HG03558 (cell line): Measurements from ENCODE around the gene MYLK4.

ENCODE experiments used
- ATAC-seq: cut with Tn5 transposase; IDR thresholded peaks from one replicate; pipeline ENCODE4 v1.9.1; 2021; ENCODE audit warnings: moderate number of reproducible peaks; ENCODE audit not compliant: unreplicated experiment; ENCODE audit errors: extremely low read depth

Gene MYLK4

GRCh38 chr6:2760882-2761842 is 10.4 kb upstream of the MYLK4 start:
- ATAC-seq, result no peak

GRCh38 chr6:2758980-2759379 is 8.3 kb upstream of the MYLK4 start:
- no peak for ATAC-seq

GRCh38 chr6:2756687-2757224 is 6.0 kb upstream of the MYLK4 start:
- ATAC-seq, result no peak

GRCh38 chr6:2756241-2756640 is 5.5 kb upstream of the MYLK4 start:
- ATAC-seq, result no peak

GRCh38 chr6:2755456-2755855 is 4.7 kb upstream of the MYLK4 start:
- ATAC-seq, result no peak

DNA sequence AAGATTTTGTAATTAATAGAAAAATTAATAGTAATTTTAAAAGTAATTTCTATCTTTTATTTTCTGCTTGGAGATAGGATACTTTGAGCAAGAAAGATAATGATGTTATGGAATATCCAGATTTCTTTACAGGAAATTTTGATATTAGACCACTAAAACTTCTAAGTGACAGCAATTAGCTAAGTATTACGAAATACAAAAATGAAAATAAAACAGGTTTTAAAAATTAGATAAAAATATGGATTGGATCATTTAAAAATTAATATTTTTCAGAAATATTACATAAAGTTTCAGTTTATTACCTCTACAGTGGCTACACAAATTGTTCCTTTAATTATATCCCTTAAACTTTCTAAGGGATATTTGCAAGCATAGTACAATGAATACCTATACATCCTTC is 4.2 kb upstream of the MYLK4 start:
- no peak for ATAC-seq

GRCh38 chr6:2754393-2754792 is 3.7 kb upstream of the MYLK4 start:
- no peak for ATAC-seq

DNA sequence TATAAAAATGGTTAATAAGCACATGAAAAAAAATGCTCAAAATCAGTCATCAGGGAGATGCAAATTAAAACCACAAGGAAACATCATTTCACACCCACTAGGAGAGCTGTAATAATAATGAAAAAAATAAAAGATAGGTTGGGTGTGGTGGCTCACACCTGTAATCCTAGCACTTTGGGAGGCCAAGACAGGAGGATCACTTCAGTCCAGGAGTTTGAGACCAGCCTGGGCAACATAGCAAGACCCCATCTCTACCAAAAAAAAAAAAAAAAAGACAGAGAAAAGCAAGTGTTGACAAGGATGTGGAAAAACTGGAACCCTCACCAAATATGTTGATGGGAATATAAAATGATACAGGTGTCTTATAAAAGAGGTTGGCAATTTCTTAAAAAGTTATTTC is 3.0 kb upstream of the MYLK4 start:
- no peak for ATAC-seq

GRCh38 chr6:2753110-2753489 is 2.4 kb upstream of the MYLK4 start:
- ATAC-seq, result no peak

GRCh38 chr6:2752477-2753109 is 1.9 kb upstream of the MYLK4 start:
- ATAC-seq, result no peak

- no peak for ATAC-seq
Measured at GRCh38 chr6:2751871-2752270, 1.1 kb upstream of the MYLK4 start.

- no peak for ATAC-seq
Measured at GRCh38 chr6:2749969-2750600, 637 bp downstream of the MYLK4 start.

GRCh38 chr6:2748183-2748582 is 2.5 kb downstream of the MYLK4 start:
- ATAC-seq, result no peak

DNA sequence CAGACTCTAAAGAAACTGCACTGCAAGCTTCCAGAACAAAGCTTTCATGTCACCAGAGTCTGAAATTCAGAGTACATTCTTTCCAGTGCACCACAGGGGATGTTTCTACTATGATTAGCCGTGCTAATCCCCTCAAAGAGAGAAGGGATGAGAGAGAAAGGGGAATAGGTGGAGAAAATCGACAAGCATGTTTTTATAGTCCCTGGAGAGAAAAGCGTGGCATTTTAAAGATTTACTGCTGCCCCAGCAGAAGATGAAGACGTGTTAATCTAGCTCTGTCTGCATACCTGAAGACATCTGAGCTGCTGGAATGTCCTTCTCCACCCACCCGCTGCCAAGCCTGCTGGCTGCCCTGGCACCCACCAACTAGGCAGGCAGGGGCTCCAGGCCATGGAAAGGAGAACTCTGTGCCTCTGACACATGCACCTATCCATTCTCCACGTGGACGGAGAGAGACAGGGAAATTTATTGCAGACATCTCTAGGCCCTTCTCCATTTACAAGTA is 4.1 kb downstream of the MYLK4 start:
- no peak for ATAC-seq

GRCh38 chr6:2745246-2745645 is 5.5 kb downstream of the MYLK4 start:
- no peak for ATAC-seq

DNA sequence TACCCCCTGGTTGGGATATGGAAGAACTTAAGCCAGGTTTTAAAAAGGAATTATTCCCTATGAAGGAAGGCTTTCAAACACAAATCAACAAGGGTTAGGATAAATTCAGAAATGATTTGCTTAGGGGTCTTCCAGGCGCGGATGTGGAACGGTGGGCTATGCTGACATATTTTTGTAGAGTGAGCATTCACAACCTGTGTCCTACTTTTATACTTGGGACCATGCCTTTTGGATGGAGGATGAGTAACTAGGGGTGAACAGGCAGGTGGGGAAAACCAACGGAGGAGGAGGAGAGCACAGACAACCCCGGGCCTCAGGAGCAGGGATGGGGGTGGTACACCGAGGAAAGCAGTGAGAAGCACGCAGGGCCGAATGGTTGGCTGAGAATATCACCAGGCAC is 5.9 kb downstream of the MYLK4 start:
- no peak for ATAC-seq

GRCh38 chr6:2744209-2744771 is 6.4 kb downstream of the MYLK4 start:
- no peak for ATAC-seq

DNA sequence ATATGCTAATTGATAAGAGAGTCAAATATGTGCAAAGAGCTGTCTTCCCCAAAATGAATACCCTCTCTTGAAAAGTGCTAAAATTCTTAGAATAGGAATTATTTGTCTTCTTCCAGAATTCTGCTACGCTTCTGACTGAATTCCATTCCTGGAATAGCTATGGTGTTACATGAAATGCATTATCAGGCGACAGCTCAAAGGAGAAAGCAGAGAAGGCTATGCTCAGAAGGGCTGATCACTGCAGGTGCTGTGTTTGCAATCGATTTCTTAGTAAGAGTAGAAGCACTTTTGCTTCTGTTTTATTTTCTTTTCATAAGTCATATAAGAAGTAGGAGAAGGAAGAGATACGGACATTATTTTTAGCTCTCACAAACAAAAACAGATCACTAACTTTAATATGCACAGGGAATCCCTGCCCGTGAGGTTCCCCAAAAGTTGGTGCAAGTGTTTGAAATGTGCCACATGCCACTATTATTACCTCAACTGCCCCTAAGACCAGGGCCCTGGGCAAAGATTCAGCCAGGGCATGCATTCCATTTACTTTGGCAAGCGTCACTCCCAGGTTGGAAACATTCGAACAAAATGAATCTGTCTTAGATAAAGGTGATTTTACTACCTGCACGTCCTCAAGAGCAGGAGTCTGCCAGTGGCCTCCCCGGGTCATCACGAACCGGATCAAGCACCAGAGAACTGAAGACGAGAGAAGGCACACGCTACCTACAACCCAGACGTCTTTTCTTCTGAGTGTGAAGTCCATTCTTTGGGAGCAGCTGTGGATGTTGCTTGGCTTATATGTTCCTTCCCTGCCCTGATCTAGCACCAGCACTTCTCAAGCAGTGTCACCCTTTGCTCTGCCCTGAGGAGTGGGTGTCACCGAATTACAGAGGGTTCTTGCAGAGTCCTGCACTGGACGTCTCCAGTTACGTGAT is 7.2 kb downstream of the MYLK4 start:
- no peak for ATAC-seq

DNA sequence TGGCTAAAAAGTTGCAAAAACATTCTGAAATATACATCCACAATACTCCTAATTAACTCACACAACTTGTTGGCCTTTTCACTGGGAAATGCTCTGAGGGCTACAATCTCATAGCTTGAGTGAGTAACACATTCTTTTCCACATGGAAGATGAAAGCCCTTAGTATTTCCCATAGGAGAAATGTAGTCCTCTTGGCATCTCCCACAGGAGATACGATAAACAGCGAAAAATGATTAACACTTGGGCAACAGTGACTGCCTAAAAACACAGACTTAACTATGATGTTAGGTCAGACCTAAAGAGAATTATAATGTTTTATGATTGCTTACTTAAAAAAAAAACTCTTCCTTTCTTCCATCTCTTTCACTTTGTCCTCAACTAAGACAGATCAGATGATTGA is 9.0 kb downstream of the MYLK4 start:
- no peak for ATAC-seq
